Large intestine (tissue), 3 donors: Measurements from ENCODE around the gene EPAS1. TPM values are rescaled to one million over a fixed set of nuclear protein-coding genes. Genes with fewer than 3 reads are reported as not detected.

Source experiments
- DNase-seq, 2 donors: peaks; one replicate each; pipeline versions ENCODE4 v3.0.0 to v3.0.0-alpha.2; 2013
- H3K27ac ChIP-seq: one replicate; pipeline ENCODE4 v1.5.1; 2013; ENCODE audit warnings: low read length
- H3K27me3 ChIP-seq: 2 replicates; pipeline ENCODE4 v1.6.1; 2013; ENCODE audit warnings: low read length; ENCODE audit not compliant: control insufficient read depth, insufficient read depth
- H3K36me3 ChIP-seq: 2 replicates; pipeline ENCODE4 v1.6.1; 2013; ENCODE audit warnings: low read length; ENCODE audit not compliant: control insufficient read depth, insufficient read depth
- H3K4me1 ChIP-seq: one replicate; pipeline ENCODE4 v1.6.1; 2013; ENCODE audit warnings: low read length; ENCODE audit not compliant: control insufficient read depth, insufficient read depth
- H3K4me3 ChIP-seq: one replicate; pipeline ENCODE4 v1.5.1; 2013; ENCODE audit warnings: low read length
- H3K9me3 ChIP-seq: one replicate; pipeline ENCODE4 v1.6.1; 2013; ENCODE audit warnings: mild to moderate bottlenecking, low read depth, low read length, moderate library complexity; ENCODE audit not compliant: control insufficient read depth
- WGBS: methylation state at CpG from one replicate; pipeline ENCODE4 v1.1.5; 2013; ENCODE audit warnings: low lambda C conversion rate; ENCODE audit not compliant: insufficient coverage; 5-methylcytosine and 5-hydroxymethylcytosine counted together
- polyA plus RNA-seq: library from polyadenylated mRNA; unstranded; fragments of 120-200 nt; gene quantifications from one replicate; pipeline ENCODE4 v1.2.1, GENCODE V29; 2013

Gene EPAS1
- polyA plus RNA-seq, 1 donor, result 30.7 TPM

DNA sequence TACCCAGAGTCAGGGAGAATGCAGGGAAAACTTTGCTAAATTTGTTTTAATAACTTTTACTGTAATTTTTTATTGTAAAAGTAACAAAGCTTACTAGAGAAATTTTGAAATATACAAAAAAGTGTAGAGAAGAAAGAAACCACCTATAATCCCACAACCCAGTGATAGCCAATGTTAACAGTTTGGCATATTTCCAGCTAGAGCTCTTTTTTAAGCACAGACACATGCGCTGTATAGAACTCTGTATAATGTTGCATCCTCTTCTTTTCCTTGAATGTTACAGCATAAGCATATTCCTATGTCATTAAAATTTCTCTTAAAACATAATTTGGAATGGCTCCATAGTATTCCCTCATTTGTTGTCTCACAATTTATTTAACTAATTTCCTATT, 37.4 kb upstream of the EPAS1 start:
- no peak overlapping the region for H3K27ac ChIP-seq
- no CpG with 5 or more reads among the region's 1 CpG for WGBS
- H3K9me3 ChIP-seq, result no peaks in the 10 kb centered on the region
- H3K27me3 ChIP-seq, result no peaks in the 10 kb centered on the region
- no peaks in the 10 kb centered on the region for H3K4me1 ChIP-seq
- no peak overlapping the region for H3K4me3 ChIP-seq
- no peak for DNase-seq
- no peaks in the 10 kb centered on the region for H3K36me3 ChIP-seq

- Histone ChIP-seq H3K36me3 (no peaks in the 10 kb centered on the region), H3K4me3 (no peak overlapping the region), H3K27ac (no peak overlapping the region), H3K27me3 (no peaks in the 10 kb centered on the region), H3K9me3 (no peaks in the 10 kb centered on the region), H3K4me1 (no peaks in the 10 kb centered on the region)
- WGBS, result no CpG with 5 or more reads among the region's 4 CpGs
- DNase-seq, result no peak
These were observed 36.9 kb upstream of the EPAS1 start for GRCh38 chr2:46260305-46260704.

DNA sequence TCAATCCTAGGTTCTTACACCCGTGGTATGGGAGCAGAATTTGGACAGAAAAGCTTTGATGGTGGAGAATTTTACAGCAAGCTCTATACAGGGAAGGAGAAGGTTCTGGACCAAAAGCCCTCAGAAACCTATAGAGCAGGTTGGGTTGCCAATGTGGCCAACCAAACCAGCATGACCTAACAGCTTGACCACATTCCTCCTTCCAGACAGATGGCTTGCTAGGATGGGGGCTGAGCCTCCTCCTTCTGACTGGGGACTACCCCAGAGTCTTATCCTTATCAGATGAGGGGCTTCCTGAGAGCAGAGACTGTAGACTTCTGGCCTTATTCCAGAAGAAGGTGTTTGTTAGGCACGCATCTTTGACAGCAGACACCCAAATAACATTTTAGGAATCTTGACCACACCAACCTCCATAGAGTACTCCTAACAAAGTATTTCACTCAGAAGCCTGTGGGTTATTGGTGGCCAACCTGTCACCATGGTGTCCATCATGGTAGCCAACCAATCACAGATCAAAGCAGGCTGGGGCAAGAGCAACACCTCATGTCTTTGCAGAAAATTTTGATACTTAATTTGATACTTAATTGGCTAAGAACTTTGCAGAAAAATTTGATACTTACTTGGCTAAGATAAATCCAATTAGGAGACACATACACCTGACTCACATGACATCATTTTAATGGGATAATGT, 34.8 kb upstream of the EPAS1 start:
- H3K4me1 ChIP-seq, result no peaks in the 10 kb centered on the region
- H3K9me3 ChIP-seq, result no peaks in the 10 kb centered on the region
- no peaks in the 10 kb centered on the region for H3K27me3 ChIP-seq
- H3K27ac ChIP-seq, result no peak overlapping the region
- no peak for DNase-seq
- WGBS, result no CpG with 5 or more reads among the region's 2 CpGs
- no peak overlapping the region for H3K4me3 ChIP-seq
- no peaks in the 10 kb centered on the region for H3K36me3 ChIP-seq

DNA sequence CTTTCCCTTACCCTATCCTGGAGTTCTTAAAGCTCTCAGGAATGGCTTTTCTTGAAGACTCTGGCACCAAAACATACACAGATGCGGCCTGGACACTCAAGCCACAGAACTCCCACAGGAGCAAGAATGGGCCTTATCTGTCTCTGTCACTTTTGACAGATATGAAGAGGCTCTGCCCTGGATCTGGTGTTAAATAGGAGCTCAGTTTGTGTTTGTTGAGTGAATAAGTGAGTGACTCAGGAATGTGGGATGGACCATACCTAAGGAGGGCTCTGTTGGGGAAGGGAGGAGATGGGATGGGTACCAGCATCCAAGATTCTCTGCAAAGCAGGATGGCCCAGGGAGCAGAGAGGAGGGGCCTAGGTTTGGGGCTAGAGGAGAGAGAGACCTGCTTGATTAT, 33.9 kb upstream of the EPAS1 start:
- no peak for DNase-seq
- Histone ChIP-seq H3K27ac (no peak overlapping the region), H3K4me3 (no peak overlapping the region), H3K4me1 (no peaks in the 10 kb centered on the region), H3K9me3 (no peaks in the 10 kb centered on the region), H3K27me3 (no peaks in the 10 kb centered on the region), H3K36me3 (no peaks in the 10 kb centered on the region)
- WGBS, result no CpG with 5 or more reads among the region's 1 CpG

DNA sequence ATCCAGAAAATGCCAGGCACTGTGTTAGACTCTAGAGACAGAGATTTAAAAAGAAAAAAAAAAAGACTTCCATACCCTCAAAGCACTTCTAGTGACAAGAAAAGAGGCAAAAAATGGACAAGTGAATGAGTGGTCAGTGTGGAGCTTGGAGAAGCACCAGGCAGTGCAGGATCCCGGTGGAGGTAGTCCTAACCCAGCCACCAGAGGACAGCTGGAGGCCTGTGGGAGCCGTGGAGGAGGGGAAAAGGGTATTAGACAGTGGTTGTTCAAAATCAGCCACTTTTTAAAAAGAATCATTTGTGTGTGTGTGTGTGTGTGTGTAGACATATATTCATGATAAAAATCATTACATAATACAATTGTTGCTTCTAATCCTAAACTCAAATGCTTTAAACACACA, 32.8 kb upstream of the EPAS1 start:
- Histone ChIP-seq H3K36me3 (no peaks in the 10 kb centered on the region), H3K27ac (no peak overlapping the region), H3K9me3 (no peaks in the 10 kb centered on the region), H3K4me1 (no peaks in the 10 kb centered on the region), H3K27me3 (no peaks in the 10 kb centered on the region), H3K4me3 (no peak overlapping the region)
- WGBS, result no CpG with 5 or more reads among the region's 2 CpGs
- no peak for DNase-seq

DNA sequence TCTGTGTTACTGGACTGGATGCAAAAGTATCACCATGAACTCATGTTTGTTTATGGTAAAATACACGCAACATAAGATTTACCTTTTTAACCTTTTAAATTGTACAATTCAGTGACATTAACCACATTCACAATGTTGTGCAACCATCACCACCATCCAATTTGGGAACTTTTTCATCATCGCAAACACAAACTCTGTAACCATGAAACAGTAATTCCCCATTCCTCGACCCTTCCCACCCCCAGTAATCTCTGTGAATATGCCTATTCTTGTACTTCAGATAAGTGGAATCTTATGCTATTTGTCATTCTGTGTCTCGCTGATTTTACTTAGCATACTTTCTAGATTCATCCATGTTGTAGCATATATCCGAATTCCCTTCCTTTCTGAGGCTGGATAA, 31.1 kb upstream of the EPAS1 start:
- 100% methylated on average over 1 of the region's 5 CpGs for WGBS

DNA sequence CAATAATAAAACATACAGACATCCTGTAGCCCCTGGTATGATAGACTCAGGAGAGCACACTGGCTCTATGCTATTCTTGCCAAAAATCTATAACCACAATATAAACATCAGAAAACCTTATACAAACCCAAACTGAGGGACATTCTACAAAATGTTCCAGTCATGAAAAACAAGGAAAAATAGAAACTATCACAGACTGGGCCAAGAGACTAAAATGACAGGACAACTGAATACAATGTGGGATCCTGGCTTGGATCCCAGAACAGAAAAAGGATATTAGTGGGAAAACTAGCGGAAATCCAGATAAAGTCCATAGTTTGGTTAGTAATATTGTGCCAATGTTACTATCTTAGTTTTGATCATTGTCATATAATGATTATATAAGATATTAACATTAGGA, 29.6 kb upstream of the EPAS1 start:
- Histone ChIP-seq H3K9me3 (no peaks in the 10 kb centered on the region), H3K27ac (no peak overlapping the region), H3K36me3 (no peaks in the 10 kb centered on the region), H3K4me3 (no peak overlapping the region), H3K4me1 (no peaks in the 10 kb centered on the region), H3K27me3 (no peaks in the 10 kb centered on the region)
- no CpG with 5 or more reads among the region's 1 CpG for WGBS
- no peak for DNase-seq

More for the DNA sequence above, 31.1 kb upstream of the EPAS1 start:
- Histone ChIP-seq H3K9me3 (no peaks in the 10 kb centered on the region), H3K27ac (no peak overlapping the region), H3K27me3 (no peaks in the 10 kb centered on the region), H3K36me3 (no peaks in the 10 kb centered on the region), H3K4me3 (no peak overlapping the region), H3K4me1 (no peaks in the 10 kb centered on the region)
- DNase-seq, result no peak

GRCh38 chr2:46268196-46268595, 29.0 kb upstream of the EPAS1 start:
- DNase-seq, result no peak
- H3K4me1 ChIP-seq, result no peaks in the 10 kb centered on the region
- no CpG with 5 or more reads among the region's 2 CpGs for WGBS
- no peaks in the 10 kb centered on the region for H3K9me3 ChIP-seq
- no peak overlapping the region for H3K27ac ChIP-seq
- no peaks in the 10 kb centered on the region for H3K36me3 ChIP-seq
- no peaks in the 10 kb centered on the region for H3K27me3 ChIP-seq
- no peak overlapping the region for H3K4me3 ChIP-seq

- no peaks in the 10 kb centered on the region for H3K9me3 ChIP-seq
- no peak overlapping the region for H3K27ac ChIP-seq
- H3K27me3 ChIP-seq, result no peaks in the 10 kb centered on the region
- H3K36me3 ChIP-seq, result no peaks in the 10 kb centered on the region
- H3K4me1 ChIP-seq, result no peaks in the 10 kb centered on the region
- H3K4me3 ChIP-seq, result no peak overlapping the region
- no peak for DNase-seq
- WGBS, result no CpG with 5 or more reads among the region's 4 CpGs
These were observed 28.2 kb upstream of the EPAS1 start for GRCh38 chr2:46269001-46269400.

DNA sequence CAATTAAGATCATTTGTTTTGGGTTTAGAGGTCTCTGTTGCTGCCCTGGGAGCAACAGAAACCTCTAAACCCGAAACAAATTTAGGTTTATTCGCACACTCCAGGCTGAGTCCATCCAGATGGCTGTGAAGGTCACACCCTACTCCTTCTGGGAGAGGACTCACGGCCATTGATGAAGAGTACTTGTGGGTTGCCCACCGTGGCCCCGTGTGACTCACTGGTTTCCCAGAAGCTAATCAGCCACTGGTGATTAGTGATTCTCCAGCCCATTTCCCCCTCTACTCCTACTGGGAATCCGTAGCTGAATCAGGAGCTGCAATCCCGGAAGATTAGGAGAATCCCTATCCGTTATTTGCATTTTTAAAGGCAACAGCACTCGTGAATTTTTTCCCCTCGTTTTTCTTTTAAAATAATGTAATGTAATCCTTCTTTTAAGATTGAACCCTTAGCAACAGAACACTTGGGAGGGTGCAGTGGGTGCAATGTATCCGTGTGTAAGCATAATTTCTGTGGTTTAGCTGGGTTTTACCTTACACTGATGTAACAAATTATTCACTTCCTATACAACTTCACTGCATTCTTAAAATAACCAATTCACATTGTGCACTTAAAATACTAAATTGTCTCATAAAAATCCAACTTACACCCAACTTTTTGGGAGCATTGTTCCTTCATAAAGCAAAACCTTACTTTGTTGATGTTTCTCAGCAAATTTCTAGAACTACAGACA, 27.5 kb upstream of the EPAS1 start:
- 76% methylated on average over 4 of the region's 11 CpGs for WGBS

GRCh38 chr2:46270384-46270783, 26.8 kb upstream of the EPAS1 start:
- H3K4me1 ChIP-seq, result no peaks in the 10 kb centered on the region
- WGBS, result no CpG with 5 or more reads among the region's 2 CpGs
- no peak overlapping the region for H3K27ac ChIP-seq

More for the DNA sequence above, 27.5 kb upstream of the EPAS1 start:
- Histone ChIP-seq H3K4me3 (no peak overlapping the region), H3K27me3 (no peaks in the 10 kb centered on the region), H3K9me3 (no peaks in the 10 kb centered on the region), H3K27ac (no peak overlapping the region), H3K36me3 (no peaks in the 10 kb centered on the region), H3K4me1 (no peaks in the 10 kb centered on the region)
- no peak for DNase-seq

More at GRCh38 chr2:46270384-46270783, 26.8 kb upstream of the EPAS1 start:
- H3K4me3 ChIP-seq, result no peak overlapping the region
- H3K9me3 ChIP-seq, result no peaks in the 10 kb centered on the region
- no peaks in the 10 kb centered on the region for H3K36me3 ChIP-seq
- no peaks in the 10 kb centered on the region for H3K27me3 ChIP-seq
- no peak for DNase-seq
